ENCODE data around the gene GAB2.
A peak's percentile ranks its signal among the peaks of the same experiment; 100 is the strongest.

The GAB2 gene

GRCh38 chr11:78426845-78427244 is 9.2 kb upstream of the GAB2 start:
- no peak for DNase-seq

- DNase-seq: no peak
These were observed 7.9 kb upstream of the GAB2 start for GRCh38 chr11:78425399-78426070.

- DNase-seq: no peak
These were observed 7.0 kb upstream of the GAB2 start for GRCh38 chr11:78424334-78425270.

DNA sequence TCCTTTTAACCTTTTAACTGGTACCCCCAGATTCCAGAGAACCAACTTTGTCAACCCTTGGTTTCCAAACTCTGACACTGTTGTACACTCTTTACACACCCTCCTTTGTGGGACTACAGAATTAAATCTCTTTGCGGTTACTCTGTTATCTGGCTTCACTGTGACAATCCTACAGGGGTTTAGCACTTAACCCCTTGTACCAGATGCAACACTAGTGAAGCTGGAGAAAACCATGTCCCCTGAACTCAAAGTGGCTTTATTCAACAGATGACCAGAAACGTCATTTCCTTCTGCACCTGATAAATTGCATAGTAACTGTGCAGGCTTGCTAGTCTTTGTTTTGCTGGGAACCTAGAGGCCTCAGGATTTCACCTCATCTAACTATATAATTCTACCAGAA is 5.6 kb upstream of the GAB2 start:
- no peak for DNase-seq

GRCh38 chr11:78420796-78421209 is 3.2 kb upstream of the GAB2 start:
- no peak for DNase-seq

DNA sequence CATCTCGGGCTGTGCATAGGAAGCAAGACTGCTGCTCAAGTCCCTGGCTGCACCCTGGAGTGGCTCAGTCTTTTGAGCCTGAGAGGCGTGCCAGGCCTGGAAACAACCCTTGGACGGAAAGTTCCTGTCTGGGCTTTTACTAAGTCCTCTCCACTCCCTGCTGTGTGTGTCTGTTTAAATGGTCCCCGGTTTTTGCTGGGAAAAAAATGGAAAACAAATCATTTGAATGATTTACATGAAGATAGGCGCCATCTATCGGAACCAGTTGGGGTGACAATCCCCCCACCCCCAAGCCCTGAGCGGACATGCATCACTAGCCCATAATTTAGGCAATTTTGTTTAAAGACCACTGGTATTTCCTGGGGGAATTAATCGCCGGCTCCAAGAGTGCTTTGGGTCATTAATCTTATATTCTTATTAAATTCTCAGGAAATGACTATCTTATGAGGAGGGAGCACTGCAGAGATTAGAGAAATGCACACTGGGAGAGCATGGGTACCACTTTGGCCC is 2.7 kb upstream of the GAB2 start:
- peak; percentile 63 for DNase-seq

- DNase-seq: no peak
These were observed 1.7 kb upstream of the GAB2 start for GRCh38 chr11:78419327-78419726.

DNA sequence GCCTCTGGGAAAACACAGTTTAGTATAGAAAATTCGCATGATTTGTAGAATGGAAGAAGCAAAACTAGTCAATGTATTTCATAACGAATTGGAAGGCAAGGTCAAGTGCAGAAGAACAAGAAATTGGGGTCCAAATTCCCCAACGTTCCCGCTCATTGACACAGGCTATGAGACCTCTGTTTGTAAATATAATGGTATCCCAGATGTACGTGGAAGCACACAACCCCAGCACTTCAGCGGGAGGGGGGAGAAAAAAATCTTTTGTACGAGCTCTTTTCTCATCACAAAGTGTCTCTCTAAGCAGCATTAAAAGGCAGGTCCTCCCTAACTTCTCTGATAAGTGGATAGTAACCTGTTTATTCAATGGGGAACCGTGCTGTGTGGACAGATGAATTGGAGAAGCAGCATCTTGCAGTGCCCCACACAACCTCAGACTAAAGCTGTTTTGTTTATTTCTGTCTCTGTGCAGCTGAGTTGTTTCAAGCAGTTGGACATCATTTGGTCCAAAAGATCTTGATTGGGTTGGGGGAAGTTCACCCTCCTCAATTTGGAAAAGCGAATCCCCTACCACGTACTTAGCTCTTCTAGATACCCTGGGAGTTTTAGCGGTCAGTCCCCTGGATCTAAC is 1.1 kb upstream of the GAB2 start:
- no peak for DNase-seq

- DNase-seq: peak; percentile 82
These were observed 416 bp upstream of the GAB2 start for GRCh38 chr11:78417888-78418583.

DNA sequence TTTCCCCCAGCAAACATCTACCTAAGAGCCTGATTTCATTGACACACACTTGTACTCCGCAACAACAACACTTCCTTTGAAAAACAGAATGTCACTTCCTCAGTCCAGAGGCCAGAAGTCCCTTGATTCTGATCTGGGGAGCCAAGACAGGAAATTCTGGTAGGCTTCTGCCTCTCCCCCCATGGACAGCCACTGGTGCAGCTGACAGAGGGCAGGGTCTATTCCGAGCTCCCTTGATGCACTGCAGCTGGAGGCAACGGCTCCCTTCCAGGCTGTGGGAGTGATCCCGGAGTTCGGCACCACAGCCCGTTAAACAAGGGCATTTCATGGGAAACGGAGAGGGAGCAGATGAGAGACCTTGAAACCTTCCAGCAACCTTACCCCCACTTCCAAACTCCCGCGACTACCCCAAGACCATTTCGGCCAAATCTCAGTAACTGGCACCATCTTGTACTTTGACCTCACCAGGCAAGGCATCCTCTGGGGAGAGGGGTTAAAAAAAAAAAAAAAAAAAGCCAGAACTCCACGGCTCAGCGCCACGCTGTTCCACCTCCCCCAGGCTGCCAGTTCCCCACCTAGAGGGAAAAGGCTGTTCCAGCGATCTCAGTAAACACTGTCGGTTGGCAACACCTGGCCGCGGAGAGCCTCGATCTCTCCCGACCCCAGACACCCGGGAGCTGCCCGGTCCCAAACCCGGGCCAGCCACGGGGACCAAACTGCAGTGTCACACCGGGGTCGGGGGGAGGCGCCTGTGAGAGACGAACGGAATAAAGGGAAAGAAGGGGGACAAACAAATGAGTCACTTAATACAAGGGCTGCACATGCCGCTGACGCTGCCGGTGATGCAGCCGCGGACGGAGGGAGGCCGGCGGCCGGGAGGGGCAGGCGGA is 1.1 kb downstream of the GAB2 start:
- peak; percentile 74 for DNase-seq

GRCh38 chr11:78415338-78415737 is 2.3 kb downstream of the GAB2 start:
- DNase-seq: no peak

GRCh38 chr11:78414321-78415051 is 3.1 kb downstream of the GAB2 start:
- DNase-seq: peak; percentile 26

GRCh38 chr11:78408619-78409018 is 9.0 kb downstream of the GAB2 start:
- DNase-seq: no peak

- no peak for DNase-seq
These were observed 10.9 kb downstream of the GAB2 start for GRCh38 chr11:78406568-78407196.

- no peak for DNase-seq
These were observed 11.8 kb downstream of the GAB2 start for GRCh38 chr11:78405805-78406204.

DNA sequence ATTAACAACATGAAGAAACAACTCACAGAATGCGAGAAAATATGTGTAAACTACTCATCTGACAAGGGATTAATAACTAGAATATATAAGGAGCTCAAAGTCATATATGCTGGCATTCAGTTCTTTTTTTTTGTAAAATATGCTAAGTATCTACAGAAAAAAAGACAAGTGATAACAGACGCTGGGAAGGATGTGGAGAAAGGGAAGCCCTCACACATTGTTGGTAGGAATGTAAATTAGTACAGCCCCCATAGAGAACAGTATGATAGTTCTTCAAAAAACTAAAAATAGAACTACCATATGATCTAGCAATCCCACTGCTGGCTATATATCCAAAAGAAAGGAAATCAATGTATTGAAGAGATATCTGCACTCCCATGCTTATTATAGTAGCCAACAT is 13.8 kb downstream of the GAB2 start:
- no peak for DNase-seq

DNA sequence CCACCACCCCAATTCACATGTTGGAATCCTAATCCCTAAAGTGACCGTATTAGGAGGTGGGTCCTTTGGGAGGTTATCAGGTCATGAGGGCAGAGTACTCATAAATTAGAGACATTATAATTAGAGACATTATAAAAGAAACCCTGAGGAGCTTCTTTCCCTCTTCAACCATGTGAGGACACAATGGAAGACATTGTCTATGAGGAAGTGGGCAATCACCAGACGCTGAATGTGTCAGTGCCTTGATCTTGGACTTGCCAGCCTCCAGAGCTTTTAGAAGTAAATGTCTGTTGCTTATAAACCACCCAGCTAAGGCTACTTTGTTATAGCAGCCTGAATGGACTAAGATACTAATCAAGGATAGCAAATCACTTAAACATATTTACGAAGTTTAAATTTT is 14.8 kb downstream of the GAB2 start:
- no peak for DNase-seq

DNA sequence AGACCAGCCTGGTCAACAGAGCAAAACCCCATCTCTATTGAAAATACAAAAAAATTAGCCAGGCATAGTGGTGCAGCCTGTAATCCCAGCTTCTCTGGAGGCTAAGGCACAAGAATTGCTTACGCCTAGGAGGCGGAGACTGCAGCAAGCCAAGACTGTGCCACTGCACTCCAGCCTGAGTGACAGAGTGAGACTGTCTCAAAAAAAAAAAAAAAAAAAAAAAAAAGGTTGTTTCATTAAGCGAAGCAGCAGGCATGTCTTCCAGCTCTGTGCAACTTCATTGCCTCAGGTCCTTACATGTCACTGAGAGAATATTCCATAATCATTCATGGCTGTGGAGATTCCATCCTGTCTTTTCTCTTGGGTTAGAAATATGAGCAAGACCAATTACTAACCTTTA is 16.9 kb downstream of the GAB2 start:
- DNase-seq: no peak

DNA sequence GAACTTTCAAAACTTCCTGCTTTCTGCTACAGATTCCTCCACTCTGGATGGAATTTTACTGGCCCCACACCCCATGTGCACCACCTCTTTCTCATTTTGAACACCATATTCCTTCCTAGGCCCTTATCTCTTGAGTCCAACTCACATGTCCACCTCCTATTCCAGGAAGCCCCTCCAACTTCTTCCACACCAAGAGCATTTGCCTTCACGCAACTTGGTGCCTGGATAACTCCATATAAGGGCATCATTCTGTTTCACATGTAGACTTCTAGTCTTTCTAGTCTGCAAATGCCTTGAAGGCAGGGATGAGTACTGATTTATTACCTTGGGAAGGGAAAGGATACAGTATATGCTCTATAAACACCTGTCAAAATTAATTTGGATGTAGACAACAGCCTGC is 17.5 kb downstream of the GAB2 start:
- DNase-seq: no peak

GRCh38 chr11:78399136-78399535 is 18.5 kb downstream of the GAB2 start:
- no peak for DNase-seq

GRCh38 chr11:78398715-78399114 is 18.9 kb downstream of the GAB2 start:
- DNase-seq: no peak
